Stimulated activated CD4-positive, alpha-beta T cell treated with anti-CD3 and anti-CD28 coated beads, Interleukin-15, amount 100 ng/mL, for 1 hour (primary cell): Measurements from ENCODE around the gene DEFB132.
"Not testable (repeated sequence)": the region's sequence is repeated elsewhere in the genome, so short reads cannot be mapped to it uniquely, and the experiment has no call there.

Source experiments
- DNase-seq, 2 donors: peaks; one replicate each; pipeline ENCODE4 v3.0.0-alpha.2; 2020; ENCODE audit warnings: low read depth in 1 of 2, low spot score in 1 of 2

DEFB132 gene, protein sequence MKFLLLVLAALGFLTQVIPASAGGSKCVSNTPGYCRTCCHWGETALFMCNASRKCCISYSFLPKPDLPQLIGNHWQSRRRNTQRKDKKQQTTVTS

DNA sequence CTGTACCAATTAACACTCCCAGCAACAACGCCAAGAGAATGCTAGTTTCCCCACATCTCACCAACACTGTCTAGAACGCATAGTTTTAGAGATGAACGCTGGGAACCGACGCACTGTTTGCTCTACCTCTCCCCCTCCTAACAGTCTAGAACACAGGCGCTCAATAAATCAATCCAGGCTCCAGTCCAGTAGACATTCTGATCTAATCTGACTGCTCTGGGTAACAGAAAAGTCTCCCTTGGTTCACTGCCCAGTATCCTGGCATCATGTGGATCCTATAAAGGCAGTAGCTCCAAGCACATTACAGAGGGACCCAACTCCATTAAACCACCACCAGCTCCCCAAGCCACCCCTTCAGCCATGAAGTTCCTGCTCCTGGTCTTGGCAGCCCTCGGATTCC, at the start of gene DEFB132:
DEFB132 (plus strand) TSS at position 306 of the 400 bp plus-strand sequence; CDS start at position 361, 55 bp downstream.
- DNase-seq = no peak

DNA sequence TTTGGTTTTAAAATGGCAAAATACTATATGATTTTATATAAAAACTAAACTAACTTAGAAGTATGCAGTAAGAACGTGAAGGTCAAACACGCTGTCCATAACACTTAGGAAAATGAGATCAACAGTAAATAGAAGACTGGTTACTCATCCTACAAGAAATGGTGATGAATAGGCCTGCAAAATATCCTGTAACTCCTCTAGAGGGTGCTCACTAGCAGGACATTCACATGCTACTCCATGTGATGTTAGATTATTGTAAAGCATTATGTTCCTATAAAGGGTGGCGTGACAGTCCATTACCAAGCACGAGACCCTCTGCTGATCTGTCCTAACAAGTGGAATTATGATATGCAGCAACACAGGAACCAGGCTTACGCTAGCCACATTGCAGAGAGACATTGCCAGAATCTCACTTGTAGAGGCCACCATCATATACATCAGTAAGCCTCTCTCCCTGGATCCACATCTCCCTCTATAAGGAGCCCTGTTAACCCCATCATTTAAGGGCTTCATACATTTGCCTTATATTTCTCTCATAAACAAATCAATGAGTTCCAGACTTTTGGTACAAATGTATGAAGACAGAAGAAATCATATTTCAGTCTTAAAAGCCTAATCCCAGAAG, 48.5 kb upstream of the DEFB132 start:
- no peak for DNase-seq

GRCh38 chr20:210809-211502, 46.6 kb upstream of the DEFB132 start:
- DNase-seq = no peak

- DNase-seq = no peak
Observed at GRCh38 chr20:214383-214782, 43.1 kb upstream of the DEFB132 start.

- DNase-seq = no peak
Observed at GRCh38 chr20:215796-216195, 41.7 kb upstream of the DEFB132 start.

GRCh38 chr20:217266-217665, 40.3 kb upstream of the DEFB132 start:
- no peak for DNase-seq

DNA sequence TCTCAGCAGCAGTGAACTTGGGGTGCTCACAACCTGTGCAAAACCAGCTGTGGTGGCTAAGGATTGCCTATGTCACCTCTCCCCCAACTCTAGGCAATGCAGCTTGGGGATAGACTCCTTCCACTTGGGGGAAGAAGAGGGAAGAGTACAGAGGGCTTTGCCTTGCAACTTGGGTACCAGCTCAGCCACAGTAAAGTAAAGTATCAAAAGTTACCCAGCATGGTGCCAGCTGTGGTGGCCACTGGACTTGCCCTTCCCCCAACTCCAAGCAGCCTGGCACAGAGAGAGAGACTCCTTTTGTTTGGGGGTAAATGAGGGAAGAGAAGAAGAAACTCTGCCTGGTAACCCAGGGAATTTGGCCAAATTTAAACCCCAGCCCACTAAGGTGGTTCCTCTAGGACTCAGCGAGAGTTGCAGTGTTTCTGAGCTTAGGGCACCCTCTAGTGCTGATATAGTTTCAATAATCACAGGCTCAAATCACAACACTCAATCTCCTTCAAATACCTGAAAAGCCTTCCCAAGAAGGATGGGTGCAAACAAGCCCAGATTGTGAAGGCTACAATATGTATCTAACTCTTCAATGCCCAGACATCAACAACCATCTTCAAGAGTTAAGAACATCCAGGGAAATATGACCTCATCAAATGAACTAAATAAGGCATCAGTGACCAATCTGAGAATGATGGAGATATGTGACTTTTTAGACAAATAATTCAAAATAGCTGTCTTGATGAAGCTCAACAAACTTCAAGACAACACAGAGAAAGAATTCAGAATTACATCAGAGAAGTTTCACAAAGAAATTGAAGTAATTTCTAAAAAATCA, 38.0 kb upstream of the DEFB132 start:
- no peak for DNase-seq

DNA sequence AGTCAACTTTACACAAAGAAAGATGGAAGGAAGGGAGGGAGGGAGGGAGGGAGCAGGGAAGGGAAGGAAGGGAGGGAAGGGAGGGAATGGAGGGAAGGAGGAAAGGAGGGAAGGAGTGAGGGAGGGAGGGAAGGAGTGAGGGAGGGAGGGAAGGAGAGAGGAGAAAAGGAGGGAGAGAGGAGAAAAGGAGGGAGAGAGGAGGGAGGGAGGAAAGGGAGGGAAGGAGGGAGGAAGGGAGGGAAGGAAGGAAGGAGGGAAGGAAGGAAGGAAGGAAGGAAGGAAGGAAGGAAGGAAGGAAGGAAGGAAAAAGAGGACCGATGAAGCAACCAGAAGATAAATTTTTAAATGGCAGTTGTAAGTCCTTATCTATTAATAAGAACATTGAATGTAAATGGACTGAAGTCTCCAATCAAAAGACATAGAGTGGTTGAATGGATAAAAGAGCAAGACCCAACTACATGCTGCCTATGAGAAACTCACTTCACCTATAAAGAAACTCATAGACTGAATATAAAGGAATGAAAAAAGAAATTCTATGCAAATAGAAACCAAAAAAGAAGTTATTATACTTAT, 36.2 kb upstream of the DEFB132 start:
- no peak for DNase-seq

DNA sequence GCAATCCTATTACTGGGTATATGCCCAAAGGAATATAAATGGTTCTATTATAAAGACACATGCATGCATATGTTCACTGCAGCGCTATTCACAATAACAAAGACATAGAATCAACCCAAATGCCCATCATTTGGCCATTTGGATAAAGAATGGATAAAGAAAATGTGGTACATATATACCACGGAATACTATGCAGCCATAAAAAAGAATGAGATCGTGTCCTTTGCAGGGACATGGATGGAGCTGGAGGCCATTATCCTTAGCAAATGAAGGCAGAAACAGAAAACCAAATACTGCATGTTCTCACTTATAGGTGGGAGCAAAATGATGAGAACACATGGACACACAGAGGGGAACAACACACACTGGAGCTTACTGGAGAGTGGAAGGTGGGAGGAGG, 31.6 kb upstream of the DEFB132 start:
- not testable (repeated sequence) for DNase-seq

- no peak for DNase-seq
Observed at GRCh38 chr20:226958-227357, 30.6 kb upstream of the DEFB132 start, which contains the start of gene DEFB129. Gene DEFB129, plus strand, starts transcription at chr20:227258. Its CDS starts 31 bp downstream, at chr20:227289.

GRCh38 chr20:227439-228105, 30.0 kb upstream of the DEFB132 start:
- DNase-seq = no peak

GRCh38 chr20:235891-236290, 21.6 kb upstream of the DEFB132 start:
- DNase-seq = no peak

GRCh38 chr20:237489-237888, 20.0 kb upstream of the DEFB132 start:
- DNase-seq = no peak

- DNase-seq = no peak
Observed at GRCh38 chr20:237929-238328, 19.6 kb upstream of the DEFB132 start.

DNA sequence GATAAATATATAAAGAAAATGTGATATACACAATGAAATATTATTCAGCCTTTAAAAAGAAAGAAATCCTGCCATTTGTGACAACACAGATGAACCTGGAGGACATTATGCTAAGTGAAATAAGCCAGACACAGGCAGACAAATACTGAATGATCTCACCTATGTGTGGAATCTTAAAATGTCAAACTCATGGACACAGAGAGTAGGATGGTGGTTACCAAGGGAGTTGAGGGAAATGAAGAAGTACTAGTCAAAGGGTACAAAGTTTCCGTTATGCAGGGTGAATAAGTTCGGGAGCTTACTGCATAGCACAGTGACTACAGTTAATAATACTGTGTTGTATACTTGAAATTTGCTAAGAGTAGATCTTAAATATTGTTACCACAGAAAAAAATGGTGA, 14.6 kb upstream of the DEFB132 start:
- no peak for DNase-seq

GRCh38 chr20:251354-251753, 6.2 kb upstream of the DEFB132 start:
- no peak for DNase-seq

GRCh38 chr20:252801-253200, 4.7 kb upstream of the DEFB132 start:
- no peak for DNase-seq

DNA sequence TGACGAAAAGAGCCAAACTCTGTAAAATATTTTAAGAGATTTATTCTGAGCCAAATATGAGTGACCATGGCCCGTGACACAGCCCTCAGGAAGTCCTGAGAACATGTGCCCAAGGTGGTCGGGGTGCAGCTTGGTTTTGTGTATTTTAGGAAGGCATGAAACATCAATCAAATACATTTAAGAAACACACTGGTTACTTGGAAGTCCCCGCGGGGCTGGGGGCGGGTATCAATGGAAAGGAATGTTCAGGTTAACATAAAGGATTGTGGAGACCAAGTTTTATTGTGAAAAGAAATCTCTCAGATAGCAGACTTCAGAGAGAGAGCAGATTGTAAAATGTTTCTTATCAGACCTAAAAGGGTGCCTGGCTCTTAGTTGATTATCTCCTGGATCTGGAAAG, 4.1 kb upstream of the DEFB132 start:
- not testable (repeated sequence) for DNase-seq

DNA sequence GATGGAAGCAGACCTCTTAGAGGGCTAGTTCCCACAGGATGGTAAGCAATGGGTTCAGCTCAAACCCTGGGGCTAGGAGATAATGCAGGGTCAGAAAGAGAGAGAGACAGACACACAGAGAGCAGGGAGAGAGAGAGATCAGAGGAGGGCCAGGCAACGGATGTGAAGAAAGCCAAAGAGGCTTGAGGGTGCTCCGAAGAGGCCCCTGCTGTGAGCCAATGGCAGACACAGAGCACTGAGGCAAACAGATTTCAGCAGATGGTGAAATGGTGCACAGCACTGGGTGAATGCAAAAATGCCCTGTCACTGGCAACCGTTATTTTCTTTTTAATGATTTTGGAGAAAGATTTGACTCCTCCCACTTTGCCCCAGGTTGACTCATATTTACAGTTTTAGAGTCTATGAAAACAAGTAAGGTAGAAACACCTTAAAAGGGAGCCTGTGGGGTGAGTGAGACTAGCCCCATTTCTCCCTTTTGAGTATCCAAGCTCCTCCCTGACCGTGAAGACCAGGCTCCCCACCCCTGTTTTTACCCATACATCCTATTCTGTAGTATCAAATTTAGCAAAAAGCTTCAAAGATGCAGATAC, 840 bp downstream of the DEFB132 start:
- DNase-seq = no peak

DNA sequence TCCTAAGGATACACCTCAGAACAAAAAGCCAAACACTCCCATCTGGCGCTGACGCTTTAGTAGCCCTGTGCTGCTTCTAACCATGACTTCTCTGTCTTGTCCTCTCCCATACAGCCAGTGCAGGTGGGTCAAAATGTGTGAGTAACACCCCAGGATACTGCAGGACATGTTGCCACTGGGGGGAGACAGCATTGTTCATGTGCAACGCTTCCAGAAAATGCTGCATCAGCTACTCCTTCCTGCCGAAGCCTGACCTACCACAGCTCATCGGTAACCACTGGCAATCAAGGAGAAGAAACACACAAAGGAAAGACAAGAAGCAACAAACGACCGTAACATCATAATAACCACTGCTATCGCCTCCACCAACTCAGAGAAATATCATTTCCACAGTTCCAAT, 1.4 kb downstream of the DEFB132 start:
- no peak for DNase-seq

DNA sequence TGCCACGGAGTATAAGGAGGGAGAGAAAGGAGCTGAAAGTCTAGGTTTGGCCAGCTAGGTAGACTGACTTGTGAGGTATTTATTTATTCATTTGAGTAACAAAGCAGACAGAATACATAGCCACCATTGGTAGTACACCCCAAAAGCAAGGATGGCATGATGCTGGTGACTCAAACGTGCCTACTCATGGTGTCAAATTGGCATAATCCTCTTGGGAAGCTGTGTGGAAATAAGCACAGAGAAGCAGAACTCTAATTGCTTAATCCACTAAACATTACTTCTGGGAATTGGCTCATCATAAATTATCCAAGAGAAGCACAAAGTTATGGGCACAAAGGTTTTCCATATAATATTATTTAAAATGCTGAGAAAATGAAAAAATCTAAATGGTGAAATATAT, 2.5 kb downstream of the DEFB132 start:
- no peak for DNase-seq
